Activated CD8-positive, alpha-beta memory T cell treated with anti-CD3 and anti-CD28 coated beads, Interleukin-2, amount 50 U/mL, for 1 hour (primary cell): Measurements from ENCODE around the gene MRPL33.
"Not testable (repeated sequence)": the region's sequence is repeated elsewhere in the genome, so short reads cannot be mapped to it uniquely, and the experiment has no call there.

Experiments
- DNase-seq: peaks from one replicate; pipeline ENCODE4 v3.0.0-alpha.2; 2020; ENCODE audit errors: extremely low read depth

The MRPL33 gene

GRCh38 chr2:27741673-27742072 is 29.8 kb upstream of the MRPL33 start:
- DNase-seq, result no peak

GRCh38 chr2:27742571-27742970 is 28.9 kb upstream of the MRPL33 start:
- DNase-seq, result no peak

DNA sequence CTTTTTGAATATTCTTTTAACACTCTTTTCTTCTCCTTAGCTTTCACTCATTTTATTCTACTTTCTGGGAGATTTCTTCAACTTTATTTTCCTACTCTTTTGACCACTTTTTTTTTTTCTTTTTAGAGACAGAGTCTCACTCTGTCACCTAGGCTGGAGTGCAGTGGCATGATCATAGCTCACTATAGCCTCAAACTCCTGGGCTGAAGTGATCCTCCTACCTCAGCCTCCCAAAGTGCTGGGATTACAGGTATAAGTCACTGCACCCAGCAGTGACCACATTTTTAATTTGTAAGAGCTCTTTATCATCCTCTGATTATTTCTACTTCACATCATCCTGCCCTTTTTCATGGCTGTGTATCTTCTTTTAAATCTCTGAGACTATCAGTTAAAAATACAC is 26.0 kb upstream of the MRPL33 start:
- DNase-seq, result not testable (repeated sequence)

DNA sequence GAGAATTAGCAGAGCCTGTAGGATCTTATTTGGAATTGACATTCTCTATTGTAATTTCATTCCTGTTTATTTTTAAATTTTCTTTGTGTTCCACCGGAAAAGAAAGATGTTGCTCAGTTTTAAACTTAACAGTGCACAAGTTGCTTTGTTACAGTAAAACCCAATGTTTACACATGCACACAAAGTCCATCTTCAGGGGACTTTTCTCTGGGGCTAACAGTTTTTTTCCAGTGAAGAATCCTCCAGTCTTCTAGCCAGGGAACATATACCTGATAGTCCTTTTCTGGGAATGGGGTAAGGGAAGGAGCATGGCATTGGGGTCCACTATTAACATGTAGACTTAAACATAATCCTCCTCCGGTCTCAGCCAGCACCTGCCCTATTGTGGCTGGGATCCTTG is 25.2 kb upstream of the MRPL33 start:
- DNase-seq, result no peak

GRCh38 chr2:27747827-27748352 is 23.6 kb upstream of the MRPL33 start:
- no peak for DNase-seq

GRCh38 chr2:27748803-27749554 is 22.5 kb upstream of the MRPL33 start:
- DNase-seq, result not testable (repeated sequence)

DNA sequence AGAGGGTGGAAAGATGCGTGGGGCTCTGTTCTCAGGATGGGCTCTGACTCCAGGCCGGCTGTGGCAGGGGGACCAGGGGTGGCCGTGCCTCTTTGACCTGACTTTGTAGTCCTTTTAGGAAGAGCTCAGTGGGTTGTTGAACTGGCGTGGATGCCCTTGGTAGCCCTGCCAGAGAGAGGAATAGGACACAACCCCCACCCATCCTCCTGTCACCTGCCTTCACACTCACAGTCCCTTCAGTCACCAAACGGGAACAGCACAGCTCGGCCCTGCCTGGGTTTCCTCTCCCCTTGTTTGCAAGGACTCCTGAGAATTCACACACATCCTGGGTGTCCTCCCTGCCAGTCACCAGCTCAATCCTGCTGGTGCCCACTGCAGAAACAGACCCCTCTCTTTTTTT is 20.1 kb upstream of the MRPL33 start:
- no peak for DNase-seq

- DNase-seq, result no peak
Measured at GRCh38 chr2:27752551-27753237, 18.8 kb upstream of the MRPL33 start.

- DNase-seq, result no peak
Measured at GRCh38 chr2:27754138-27754588, 17.4 kb upstream of the MRPL33 start.

DNA sequence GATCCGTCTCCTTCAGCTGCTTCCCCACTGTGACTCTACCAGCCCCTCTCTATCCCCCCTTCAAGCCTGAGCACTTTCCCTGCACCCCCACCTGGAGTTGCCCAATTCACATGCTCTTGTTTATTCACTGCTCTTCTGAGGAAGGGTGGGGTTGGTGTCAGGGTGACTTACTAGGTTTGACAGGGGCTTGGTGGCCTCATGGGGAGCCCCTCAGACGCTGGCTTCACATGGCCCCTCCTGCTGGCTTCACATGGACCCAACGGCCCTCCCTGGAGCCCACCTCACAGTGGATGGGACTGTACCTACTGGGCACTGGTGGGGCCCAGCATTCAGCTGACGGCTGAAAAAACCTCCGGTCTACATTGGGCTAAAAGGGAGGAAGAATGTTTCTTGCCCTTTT is 16.7 kb upstream of the MRPL33 start:
- no peak for DNase-seq

DNA sequence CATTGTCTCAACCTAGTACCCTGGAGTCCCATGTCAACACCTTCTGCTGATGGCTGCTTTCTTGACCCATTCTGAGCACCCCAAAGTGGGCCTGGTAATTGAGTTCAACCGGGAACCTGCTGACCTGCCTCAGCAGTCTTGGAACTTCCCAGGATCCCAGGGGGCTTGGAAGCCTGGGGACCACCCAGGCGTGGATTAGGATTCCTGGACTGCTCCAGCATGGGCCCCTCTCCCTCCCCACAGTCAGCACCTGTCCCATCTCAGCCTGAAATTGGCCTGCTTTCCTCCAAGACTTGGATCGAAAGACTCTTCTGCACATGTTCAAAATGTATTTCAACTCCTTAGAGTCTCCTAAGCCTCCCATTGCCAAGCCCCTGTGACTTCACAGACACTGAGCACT is 15.4 kb upstream of the MRPL33 start:
- no peak for DNase-seq

- DNase-seq, result no peak
Measured at GRCh38 chr2:27756544-27757498, 14.7 kb upstream of the MRPL33 start.

DNA sequence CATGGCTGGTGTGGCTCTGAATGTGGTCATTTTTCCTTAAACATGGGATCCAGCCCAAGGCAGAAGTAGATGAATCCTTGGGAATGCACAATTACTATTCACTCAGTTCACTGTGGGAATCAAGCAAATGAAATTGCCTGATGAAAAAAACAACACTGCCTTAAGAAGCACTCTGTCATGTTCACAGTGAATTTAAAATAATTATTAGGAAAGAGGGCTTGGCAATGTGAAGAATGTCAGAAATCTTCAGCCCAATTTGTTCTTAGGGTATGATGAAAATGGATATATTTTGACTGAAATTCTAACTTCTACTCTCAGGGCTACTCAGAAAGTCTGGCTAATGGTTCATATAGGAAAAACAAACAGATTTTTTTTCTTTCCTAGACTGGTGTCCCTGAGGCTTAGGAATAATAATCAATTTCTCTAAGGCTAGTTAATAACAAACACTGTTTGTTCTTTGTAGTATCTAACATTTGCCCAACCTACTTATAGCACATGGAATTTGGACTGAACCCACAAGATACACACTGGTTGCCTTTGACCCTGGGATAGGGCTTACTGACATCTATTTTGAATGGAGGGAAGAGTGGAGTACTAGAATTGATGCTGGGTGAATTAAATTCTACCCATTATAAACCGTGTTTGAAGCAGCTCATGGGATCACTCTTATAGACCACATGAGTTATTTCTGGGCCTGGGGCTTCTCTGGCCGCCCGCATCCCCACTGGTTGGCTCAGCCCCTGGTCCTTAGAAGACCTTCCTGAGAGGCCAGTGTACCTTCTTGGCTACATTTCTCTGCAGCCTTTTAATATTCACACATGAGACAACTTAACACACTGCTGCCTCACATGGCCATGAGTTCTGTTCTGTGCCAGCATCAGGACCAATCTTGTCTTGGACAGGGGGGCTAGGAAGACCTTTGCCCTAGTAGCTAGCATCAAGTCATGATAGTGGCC is 8.3 kb upstream of the MRPL33 start:
- no peak for DNase-seq

DNA sequence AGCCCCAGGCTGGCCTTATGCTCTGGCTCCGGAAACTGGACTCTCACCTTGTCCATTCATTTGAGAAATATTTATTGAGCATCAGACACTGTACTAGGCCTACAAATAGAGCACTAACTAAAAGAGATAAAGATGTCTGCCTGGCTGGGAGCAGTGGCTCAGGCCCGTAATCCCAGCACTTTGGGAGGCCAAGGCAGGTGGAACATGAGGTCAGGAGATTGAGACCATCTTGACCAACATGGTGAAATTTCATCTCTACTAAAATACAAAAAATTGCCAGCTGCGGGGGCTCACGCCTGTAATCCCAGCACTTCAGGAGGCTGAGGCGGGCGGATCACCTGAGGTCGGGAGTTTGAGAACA is 7.6 kb upstream of the MRPL33 start:
- no peak for DNase-seq

- not testable (repeated sequence) for DNase-seq
Measured at GRCh38 chr2:27764526-27764925, 7.0 kb upstream of the MRPL33 start.

- no peak for DNase-seq
Measured at GRCh38 chr2:27765621-27766286, 5.8 kb upstream of the MRPL33 start.

DNA sequence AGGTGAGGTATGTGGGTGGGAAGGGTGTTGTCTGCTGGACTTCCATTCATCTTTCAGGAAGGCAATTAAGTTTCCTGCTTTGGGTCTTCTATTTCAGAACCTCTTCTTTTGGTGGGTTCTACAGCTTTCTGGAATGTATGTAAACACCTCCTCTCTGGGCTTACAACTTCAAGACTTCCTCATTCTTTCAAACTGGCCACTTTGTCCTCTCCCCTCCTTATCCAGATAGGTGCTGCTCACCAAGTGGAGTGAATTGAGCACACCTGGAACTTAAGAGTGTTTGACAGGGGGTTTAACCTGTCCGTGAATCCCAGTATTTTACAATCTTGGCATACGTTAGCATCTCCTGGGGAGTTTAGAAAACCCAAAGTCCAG is 5.2 kb upstream of the MRPL33 start:
- DNase-seq, result no peak

DNA sequence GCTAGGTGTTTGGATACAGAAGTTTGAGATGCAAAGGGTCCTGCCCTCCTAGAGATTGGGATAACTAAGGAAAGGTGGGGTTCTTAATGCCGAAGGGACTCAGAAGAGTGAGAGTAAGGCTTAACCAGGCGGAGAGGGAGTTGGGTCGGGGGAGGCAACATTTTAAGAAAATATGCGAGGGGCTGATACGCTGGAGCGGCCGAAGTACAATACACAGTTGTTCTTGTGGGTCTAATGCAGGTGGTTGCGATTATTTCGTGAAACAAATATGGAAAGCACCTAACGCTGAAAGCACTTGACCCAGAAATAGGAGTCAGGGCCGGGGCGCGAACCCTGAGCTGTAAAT is 344 bp upstream of the MRPL33 start:
- DNase-seq, result no peak

GRCh38 chr2:27772804-27773203 is 1.3 kb downstream of the MRPL33 start:
- no peak for DNase-seq

GRCh38 chr2:27773959-27774358 is 2.4 kb downstream of the MRPL33 start:
- DNase-seq, result no peak

DNA sequence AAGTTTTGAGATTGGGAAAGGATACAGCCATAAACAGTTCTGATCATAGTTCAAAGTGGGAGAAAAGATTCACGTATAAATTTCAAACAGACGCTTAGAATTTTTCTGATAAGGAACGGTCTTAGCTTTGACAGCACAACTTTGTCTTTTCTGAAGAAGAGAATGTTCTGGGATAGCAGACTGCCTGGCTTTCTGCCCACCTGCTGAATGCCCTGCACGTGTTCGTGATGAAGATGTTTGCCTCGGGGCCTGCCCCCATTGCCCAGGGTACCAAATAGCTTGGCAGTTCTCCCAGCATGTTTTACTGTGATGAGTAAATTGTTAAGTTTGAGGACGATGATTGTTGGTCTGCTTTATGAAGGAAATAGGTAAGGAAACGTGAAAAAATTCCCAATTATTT is 4.6 kb downstream of the MRPL33 start:
- no peak for DNase-seq
